Uterus (tissue), 2 donors: Measurements from ENCODE around the gene NSG1.

Experiments
- CTCF ChIP-seq, 4 experiments: fragments of 200-600 bp in 2 of 4; fragments of 450-650 bp in 2 of 4; sonication (generic) in 2 of 4; IDR thresholded peaks; one replicate each; pipeline ENCODE4 v1.5.1; 2016 to 2019; ENCODE audit warnings: antibody characterized with exemption in 4 of 4, mild to moderate bottlenecking in 2 of 4, moderate library complexity in 1 of 4
- POLR2A ChIP-seq, 2 donors: fragments of 450-650 bp; IDR thresholded peaks; one replicate each; pipeline ENCODE4 v1.6.1; 2016; ENCODE audit warnings: antibody characterized with exemption in 2 of 2, mild to moderate bottlenecking in 1 of 2, moderate library complexity in 1 of 2

DNA sequence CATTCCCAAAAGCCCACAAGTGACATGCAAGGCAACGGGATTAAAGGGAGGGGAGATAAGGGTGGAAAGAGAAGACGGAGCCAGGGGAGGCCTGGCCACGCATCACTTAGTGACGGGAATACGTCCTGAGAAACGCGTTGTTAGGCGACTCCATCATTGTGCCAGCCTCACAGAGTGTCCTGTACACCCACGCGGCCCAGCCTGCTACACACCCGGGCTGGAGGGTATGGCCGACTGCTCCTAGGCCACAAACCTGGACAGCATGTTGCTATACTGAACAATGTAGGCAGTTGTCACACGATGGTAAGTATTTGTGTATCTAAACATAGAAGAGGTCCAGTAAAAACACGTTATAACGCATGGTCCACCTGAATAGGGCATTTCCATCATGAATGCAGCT lies 23.4 kb downstream of the NSG1 start:
- no peak for TF ChIP-seq CTCF (IDR thresholded peaks at IDR 0.05)
- no peak for TF ChIP-seq POLR2A (IDR thresholded peaks at IDR 0.05)
